K562 (cell line): ENCODE data around the gene CTRB2.

ENCODE experiments used
- FOS ChIP-seq: IDR thresholded peaks from 3 replicates; pipeline ENCODE4 v1.6.1; 2011; ENCODE audit not compliant: insufficient read length; ENCODE audit errors: extremely low read depth
- HDAC1 ChIP-seq, 2 experiments: fragments of 450-650 bp; IDR thresholded peaks; 2 replicates each; pipeline ENCODE4 v1.6.1; 2016 to 2017; ENCODE audit warnings: inconsistent platforms in 1 of 2, mild to moderate bottlenecking in 1 of 2, moderate library complexity in 1 of 2
- HNRNPLL ChIP-seq: fragments of 200-400 bp; formaldehyde crosslinking; IDR thresholded peaks from 2 replicates; pipeline ENCODE4 v1.6.1; 2017; ENCODE audit warnings: low read length, low read depth, mild to moderate bottlenecking; ENCODE audit not compliant: poor library complexity, severe bottlenecking
- MYC ChIP-seq, 2 experiments: fragments of 250-450 bp in 1 of 2; sonication (Bioruptor Pico) in 1 of 2; IDR thresholded peaks; 2 replicates each; pipeline versions ENCODE4 v1.5.1 to v1.6.1; 2012 to 2021; ENCODE audit warnings: low read depth in 2 of 2, borderline replicate concordance in 1 of 2, improper control_type of control experiment in 1 of 2, low read length in 1 of 2, mild to moderate bottlenecking in 1 of 2, moderate library complexity in 1 of 2
- POLR2A ChIP-seq: fragments of 450-650 bp; conservative IDR thresholded peaks from 2 replicates; pipeline ENCODE4 v1.6.1; 2016
- RBM22 ChIP-seq: fragments of 200-400 bp; formaldehyde crosslinking; IDR thresholded peaks from 2 replicates; pipeline ENCODE4 v1.6.1; 2018; ENCODE audit warnings: low read length, low read depth; ENCODE audit not compliant: poor library complexity, severe bottlenecking
- RFX1 ChIP-seq: fragments of 450-650 bp; IDR thresholded peaks from 2 replicates; pipeline ENCODE4 v1.6.1; 2016; ENCODE audit warnings: mild to moderate bottlenecking, moderate library complexity
- TAF1 ChIP-seq: IDR thresholded peaks from 2 replicates; pipeline ENCODE4 v1.6.1; 2011; ENCODE audit warnings: mild to moderate bottlenecking, low read length, moderate library complexity; ENCODE audit not compliant: insufficient read depth, control insufficient read depth, severe bottlenecking; ENCODE audit errors: extremely low read depth
- ZFP36 ChIP-seq: fragments of 150-350 bp; IDR thresholded peaks from 2 replicates; pipeline ENCODE4 v1.6.1; 2018; ENCODE audit warnings: low read length, low read depth; ENCODE audit not compliant: partially characterized antibody
- ZNF830 ChIP-seq: fragments of 250-450 bp; sonication (Bioruptor Pico); IDR thresholded peaks from 2 replicates; pipeline ENCODE4 v1.5.0; 2021; ENCODE audit warnings: mild to moderate bottlenecking
- TF ChIP-seq, protein P1 (sequence below), 3 experiments: IDR thresholded peaks in 2 of 3; conservative IDR thresholded peaks in 1 of 3; 2 replicates each; pipeline ENCODE4 v1.5.1; 2011 to 2012; ENCODE audit warnings: low read length in 3 of 3, mild to moderate bottlenecking in 3 of 3, control low read depth in 2 of 3, improper control_type of control experiment in 1 of 3, inconsistent platforms in 1 of 3, low read depth in 1 of 3, mixed read lengths in 1 of 3, moderate library complexity in 1 of 3; ENCODE audit not compliant: insufficient read depth in 2 of 3

DNA sequence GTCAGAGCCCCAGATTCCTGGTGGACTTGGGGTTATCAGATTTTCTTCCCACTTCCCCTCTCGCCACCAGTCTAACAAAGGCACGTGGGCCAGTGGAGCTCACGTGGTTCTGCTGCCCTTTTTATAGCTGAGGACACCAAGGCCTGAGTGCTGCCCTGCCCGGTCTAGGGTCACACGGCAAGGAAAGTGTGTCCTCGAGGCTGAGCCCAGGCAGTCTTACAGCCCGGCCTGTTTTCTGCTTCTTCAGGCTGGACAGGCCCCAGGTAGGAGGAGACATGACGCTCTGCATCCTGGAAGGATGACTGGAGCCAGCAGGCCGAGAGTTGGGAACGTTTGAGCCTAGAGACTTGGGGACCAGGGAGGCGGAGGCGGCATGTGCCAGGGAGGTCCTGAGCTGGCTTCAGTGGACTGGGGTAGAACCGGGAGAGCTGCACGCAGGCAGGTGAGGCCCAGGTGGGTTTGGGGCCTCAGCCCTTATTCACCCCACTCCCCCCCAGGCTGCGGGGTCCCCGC, 15.4 kb upstream of the CTRB2 start:
- TF ChIP-seq, protein P1, sequence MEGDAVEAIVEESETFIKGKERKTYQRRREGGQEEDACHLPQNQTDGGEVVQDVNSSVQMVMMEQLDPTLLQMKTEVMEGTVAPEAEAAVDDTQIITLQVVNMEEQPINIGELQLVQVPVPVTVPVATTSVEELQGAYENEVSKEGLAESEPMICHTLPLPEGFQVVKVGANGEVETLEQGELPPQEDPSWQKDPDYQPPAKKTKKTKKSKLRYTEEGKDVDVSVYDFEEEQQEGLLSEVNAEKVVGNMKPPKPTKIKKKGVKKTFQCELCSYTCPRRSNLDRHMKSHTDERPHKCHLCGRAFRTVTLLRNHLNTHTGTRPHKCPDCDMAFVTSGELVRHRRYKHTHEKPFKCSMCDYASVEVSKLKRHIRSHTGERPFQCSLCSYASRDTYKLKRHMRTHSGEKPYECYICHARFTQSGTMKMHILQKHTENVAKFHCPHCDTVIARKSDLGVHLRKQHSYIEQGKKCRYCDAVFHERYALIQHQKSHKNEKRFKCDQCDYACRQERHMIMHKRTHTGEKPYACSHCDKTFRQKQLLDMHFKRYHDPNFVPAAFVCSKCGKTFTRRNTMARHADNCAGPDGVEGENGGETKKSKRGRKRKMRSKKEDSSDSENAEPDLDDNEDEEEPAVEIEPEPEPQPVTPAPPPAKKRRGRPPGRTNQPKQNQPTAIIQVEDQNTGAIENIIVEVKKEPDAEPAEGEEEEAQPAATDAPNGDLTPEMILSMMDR (IDR thresholded peaks at IDR 0.05 in 2 of 3, conservative IDR thresholded peaks at IDR 0.05 in 1 of 3; ENCODE audit: insufficient read depth in 2 of 3, low read depth in 1 of 3, low read length in 3 of 3) = no peak
- TF ChIP-seq HNRNPLL (no peak), ZFP36 (no peak), TAF1 (no peak), RFX1 (no peak), HDAC1 (IDR thresholded peaks at IDR 0.05) (no peak), FOS (no peak), RBM22 (no peak), POLR2A (no peak), MYC (IDR thresholded peaks at IDR 0.05; ENCODE audit: low read depth, low read length) (no peak), MYC (CRISPR knock-in tag; IDR thresholded peaks at IDR 0.05; ENCODE audit: borderline replicate concordance, low read depth) (no peak), ZNF830 (CRISPR knock-in tag) (no peak)
